Effector CD8-positive, alpha-beta T cell (primary cell): ENCODE measurements around the gene HES4.
A peak's percentile ranks its signal among the peaks of the same experiment; 100 is the strongest.
"Not testable (repeated sequence)": the region's sequence is repeated elsewhere in the genome, so short reads cannot be mapped to it uniquely, and the experiment has no call there.

Experiments used
- DNase-seq: peaks from one replicate; lab custom pipeline; 2025; lab: John Stamatoyannopoulos, UW

HES4 gene

GRCh38 chr1:1018321-1018685 lies 18.4 kb upstream of the HES4 start:
- DNase-seq: not testable (repeated sequence)

DNA sequence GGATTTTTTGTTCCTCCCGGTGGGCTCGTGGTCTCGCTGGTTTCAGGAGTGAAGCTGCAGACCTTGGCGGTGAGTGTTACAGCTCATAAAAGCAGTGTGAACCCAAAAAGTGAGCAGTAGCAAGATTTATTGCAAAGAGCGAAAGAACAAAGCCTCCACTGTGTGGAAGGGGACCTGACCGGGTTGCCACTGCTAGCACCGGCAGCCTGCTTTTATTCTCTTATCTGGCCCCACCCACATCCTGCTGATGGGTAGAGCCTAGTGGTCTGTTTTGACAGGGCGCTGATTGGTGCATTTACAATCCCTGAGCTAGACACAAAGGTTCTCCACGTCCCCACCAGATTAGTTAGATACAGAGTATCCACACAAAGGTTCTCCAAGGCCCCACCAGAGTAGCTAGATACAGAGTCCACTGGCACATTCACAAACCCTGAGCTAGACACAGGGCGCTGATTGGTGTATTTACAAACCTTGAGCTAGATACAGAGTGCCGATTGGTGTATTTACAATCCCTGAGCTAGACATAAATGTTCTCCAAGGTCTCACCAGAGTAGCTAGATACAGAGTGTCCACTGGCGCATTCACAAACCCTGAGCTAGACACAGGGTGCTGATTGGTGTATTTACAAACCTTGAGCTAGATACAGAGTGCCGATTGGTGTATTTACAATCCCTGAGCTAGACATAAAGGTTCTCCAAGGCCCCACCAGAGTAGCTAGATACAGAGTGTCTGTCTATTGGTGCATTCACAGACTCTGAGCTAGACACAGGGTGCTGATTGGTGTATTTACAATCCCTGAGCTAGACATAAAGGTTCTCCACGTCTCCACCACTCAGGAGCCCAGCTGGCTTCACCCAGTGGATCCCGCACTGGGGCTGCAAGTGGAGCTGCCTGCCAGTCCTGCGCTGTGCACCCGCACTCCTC lies 17.8 kb upstream of the HES4 start:
- not testable (repeated sequence) for DNase-seq

GRCh38 chr1:1014799-1015681 lies 15.1 kb upstream of the HES4 start:
- no peak for DNase-seq

DNA sequence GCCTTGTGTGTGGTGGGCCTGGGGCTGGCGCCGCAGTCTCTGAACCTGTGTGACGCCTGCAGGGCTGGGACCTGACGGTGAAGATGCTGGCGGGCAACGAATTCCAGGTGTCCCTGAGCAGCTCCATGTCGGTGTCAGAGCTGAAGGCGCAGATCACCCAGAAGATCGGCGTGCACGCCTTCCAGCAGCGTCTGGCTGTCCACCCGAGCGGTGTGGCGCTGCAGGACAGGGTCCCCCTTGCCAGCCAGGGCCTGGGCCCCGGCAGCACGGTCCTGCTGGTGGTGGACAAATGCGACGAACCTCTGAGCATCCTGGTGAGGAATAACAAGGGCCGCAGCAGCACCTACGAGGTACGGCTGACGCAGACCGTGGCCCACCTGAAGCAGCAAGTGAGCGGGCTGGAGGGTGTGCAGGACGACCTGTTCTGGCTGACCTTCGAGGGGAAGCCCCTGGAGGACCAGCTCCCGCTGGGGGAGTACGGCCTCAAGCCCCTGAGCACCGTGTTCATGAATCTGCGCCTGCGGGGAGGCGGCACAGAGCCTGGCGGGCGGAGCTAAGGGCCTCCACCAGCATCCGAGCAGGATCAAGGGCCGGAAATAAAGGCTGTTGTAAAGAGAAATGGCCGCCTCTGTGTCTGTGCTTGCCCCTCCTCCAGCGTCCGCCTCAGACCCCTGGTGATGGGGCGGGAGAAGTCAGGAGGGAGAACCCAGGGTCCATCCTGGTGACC lies 14.2 kb upstream of the HES4 start:
- no peak for DNase-seq

GRCh38 chr1:1013105-1013921 lies 13.4 kb upstream of the HES4 start, which contains the start of gene ISG15:
ISG15 (plus strand) TSS chr1:1013497; CDS start chr1:1013574, 77 bp downstream.
- DNase-seq: peak; percentile 80

DNA sequence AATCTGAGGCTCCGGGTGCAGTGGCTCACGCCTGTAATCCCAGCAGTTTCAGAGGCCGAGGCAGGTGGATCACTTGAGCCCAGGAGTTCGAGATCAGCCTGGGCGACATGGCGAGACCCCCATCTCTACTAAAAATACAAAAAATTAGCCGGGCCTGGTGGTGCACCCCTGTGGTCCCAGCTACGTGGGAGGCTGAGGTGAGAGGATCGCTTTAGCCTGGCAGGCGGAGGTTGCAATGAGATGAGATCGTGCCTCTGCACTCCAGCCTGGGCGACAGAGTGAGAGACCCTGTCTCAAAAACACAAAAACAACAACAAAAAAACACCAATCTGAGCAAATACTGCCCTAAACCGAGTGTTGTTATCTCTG lies 12.8 kb upstream of the HES4 start:
- DNase-seq: not testable (repeated sequence)

- DNase-seq: no peak
Measured at GRCh38 chr1:1011396-1011949, 11.6 kb upstream of the HES4 start.

DNA sequence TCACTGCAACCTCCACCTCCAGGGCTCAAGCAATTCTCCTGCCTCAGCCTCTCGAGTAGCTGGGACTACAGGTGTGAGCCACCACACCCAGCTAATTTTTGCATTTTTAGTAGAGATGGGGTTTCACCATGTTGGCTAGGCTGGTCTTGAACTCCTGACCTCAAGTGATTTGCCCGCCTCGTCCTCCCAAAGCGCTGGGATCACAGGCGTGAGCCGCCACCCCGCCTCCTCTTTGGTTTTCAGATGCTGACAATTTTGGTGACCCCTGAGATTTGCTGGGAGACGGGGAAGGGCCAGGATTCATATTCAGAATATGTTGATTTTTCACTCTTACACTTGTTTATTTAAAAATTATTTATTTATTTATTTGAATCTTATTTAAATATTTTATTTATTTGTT lies 10.2 kb upstream of the HES4 start:
- not testable (repeated sequence) for DNase-seq

GRCh38 chr1:1006305-1007159 lies 6.6 kb upstream of the HES4 start:
- no peak for DNase-seq

GRCh38 chr1:1005774-1006304 lies 5.9 kb upstream of the HES4 start:
- DNase-seq: no peak

GRCh38 chr1:1004780-1005697 lies 5.1 kb upstream of the HES4 start:
- DNase-seq: no peak

GRCh38 chr1:1004420-1004779 lies 4.5 kb upstream of the HES4 start:
- DNase-seq: no peak

GRCh38 chr1:1003618-1004419 lies 3.9 kb upstream of the HES4 start:
- no peak for DNase-seq

DNA sequence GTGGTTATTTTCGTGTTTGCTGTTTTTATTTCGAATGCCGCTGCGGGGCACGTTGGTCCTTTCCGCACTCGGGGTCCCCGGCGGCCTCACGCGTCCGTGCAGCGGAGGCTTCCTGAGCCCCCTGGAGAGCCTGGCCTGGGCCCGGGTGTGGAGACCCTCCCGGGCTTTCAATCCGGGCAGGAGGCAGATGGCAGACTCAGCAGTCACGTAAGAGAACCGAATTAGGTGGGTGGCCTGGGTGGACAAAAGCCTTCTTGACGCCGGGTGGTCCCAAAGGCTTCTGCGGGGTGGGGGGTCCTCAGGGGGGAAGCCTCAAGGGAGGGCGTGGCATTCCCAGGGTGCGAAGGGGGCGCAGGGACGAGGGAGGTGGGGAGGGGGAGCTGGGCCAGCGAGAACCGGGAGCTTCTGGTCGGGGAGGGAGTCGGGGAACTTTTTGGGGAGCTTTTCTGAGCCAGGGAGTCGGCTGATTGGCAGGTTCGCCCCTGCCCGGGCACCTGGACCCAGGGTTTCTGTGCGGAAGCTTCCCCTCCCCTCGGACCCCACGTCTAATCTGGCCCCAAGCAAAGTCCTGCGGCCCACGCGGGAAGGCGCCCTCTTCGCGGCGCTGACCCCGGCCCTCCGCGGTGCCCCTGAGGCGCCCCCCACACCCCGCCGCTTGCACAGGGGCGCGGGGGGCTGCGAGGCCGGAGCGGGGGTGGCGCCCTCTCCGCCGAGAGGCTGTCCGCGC lies 1.3 kb upstream of the HES4 start:
- DNase-seq: no peak

DNA sequence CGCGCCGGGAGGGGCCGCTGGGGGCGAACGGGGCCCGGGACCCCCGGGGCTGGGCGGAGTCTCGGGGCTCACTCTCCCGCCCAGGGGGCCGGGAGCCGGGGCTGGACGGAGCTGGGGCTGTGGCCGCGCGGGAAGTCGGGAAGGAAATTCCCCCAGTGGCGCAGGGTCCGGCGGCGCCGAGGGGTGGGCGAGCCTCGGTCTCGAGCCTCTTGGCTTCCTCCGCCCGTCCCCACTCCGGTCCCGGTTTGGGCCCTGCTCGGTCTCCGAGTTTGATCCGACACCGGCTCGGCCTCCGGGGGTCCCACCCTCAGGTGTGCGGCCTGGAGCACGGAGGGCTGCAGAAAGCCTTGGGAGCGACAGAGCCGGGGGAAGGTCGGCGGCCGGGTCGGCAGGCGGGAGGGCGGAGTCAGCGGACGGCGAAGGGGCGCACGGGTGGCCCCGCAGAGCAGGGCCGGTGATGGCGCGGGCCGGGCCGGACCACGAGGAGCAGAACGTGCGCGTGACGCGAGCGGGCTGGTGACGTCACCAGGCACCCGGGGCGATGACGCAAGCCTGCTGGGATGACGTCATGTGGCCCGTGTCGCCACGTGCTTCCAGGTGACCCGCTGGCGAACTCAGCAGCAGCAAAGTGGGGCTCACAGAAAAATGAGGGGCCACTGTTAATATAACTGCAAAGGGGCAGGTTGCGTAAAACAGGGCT lies 610 bp upstream of the HES4 start:
- DNase-seq: peak; percentile 48

DNA sequence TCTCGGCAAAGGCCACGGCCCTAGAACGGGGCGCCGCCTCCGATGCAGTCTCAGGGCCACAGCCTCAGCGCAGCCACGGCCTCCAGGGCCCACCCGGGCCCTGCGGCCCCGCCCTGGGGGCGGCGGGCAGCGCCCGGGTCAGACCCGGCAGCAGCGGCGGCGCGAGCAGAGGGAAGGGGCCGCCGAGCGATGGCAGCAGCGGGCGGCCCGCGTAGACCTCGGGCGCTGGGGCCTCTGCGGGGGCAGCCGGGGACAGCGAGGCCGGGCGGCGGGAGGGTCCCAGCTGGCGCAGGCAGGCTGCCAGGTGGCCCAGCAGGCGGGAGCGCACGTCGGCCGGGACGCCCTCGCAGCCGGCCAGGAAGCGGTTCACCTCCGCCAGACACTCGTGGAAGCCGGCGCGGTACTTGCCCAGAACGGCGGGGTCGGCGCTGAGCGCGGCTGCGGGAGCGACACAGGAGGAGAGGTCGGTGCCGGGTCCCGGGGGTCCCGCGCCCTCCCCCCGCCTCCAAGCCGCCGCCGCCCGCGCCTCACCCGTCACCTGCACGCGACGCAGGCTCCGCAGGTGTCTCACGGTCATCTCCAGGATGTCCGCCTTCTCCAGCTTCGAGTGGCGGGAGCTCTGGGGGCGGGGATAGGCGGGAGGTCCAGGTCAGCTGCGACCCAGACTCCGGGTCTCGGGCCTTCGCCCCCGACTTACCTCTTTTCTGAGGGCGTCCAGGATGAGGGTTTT lies 737 bp downstream of the HES4 start:
- no peak for DNase-seq
